ENCODE measurements around the gene METAP1.
"Not testable (repeated sequence)": the region's sequence is repeated elsewhere in the genome, so short reads cannot be mapped to it uniquely, and the experiment has no call there.

The METAP1 gene

GRCh38 chr4:99090481-99091215 is 95.1 kb downstream of the METAP1 start:
- H3K27me3 ChIP-seq (ENCODE audit: insufficient read depth, poor library complexity, severe bottlenecking), result no peaks in the 10 kb centered on the region
- no peak for DNase-seq (ENCODE audit: low read depth in 1 of 2, low spot score in 1 of 2)

GRCh38 chr4:99091216-99091575 is 95.7 kb downstream of the METAP1 start:
- H3K27ac ChIP-seq (replicated peaks), result no peak overlapping the region
- DNase-seq (ENCODE audit: low read depth in 1 of 2, low spot score in 1 of 2), result no peak
- 0 out of 2 replicates have a peak, but pooled peaks have one; percentile 3 for TF ChIP-seq SPI1 (IDR thresholded peaks at IDR 0.05; ENCODE audit: borderline replicate concordance, low read depth)
- no peak for TF ChIP-seq CTCF (IDR thresholded peaks at IDR 0.05; ENCODE audit: insufficient read depth, low read length)
- no peaks in the 10 kb centered on the region for H3K27me3 ChIP-seq (ENCODE audit: insufficient read depth, poor library complexity, severe bottlenecking)
- H3K4me3 ChIP-seq (replicated peaks; ENCODE audit: insufficient read depth, low read length), result no peak overlapping the region

More at GRCh38 chr4:99090481-99091215, 95.1 kb downstream of the METAP1 start:
- no peak for TF ChIP-seq POLR2AphosphoS5 (IDR thresholded peaks at IDR 0.05; ENCODE audit: low read depth)
- no peak overlapping the region for H3K27ac ChIP-seq (replicated peaks)
- H3K4me3 ChIP-seq (replicated peaks; ENCODE audit: insufficient read depth, low read length), result no peak overlapping the region

GRCh38 chr4:99091841-99092240 is 96.3 kb downstream of the METAP1 start:
- H3K4me3 ChIP-seq (replicated peaks; ENCODE audit: insufficient read depth, low read length), result not testable (repeated sequence)

GRCh38 chr4:99099311-99099710 is 103.8 kb downstream of the METAP1 start:
- DNase-seq (ENCODE audit: low read depth in 1 of 2, low spot score in 1 of 2), result no peak
- Histone ChIP-seq H3K27me3 (ENCODE audit: insufficient read depth, poor library complexity, severe bottlenecking) (no peaks in the 10 kb centered on the region), H3K27ac (replicated peaks) (no peak overlapping the region), H3K4me3 (replicated peaks; ENCODE audit: insufficient read depth, low read length) (no peak overlapping the region)
- TF ChIP-seq GABPA (IDR thresholded peaks at IDR 0.05; ENCODE audit: low read depth) (no peak), POLR2AphosphoS5 (IDR thresholded peaks at IDR 0.05; ENCODE audit: low read depth) (no peak), CTCF (IDR thresholded peaks at IDR 0.05; ENCODE audit: insufficient read depth, low read length) (no peak), SPI1 (IDR thresholded peaks at IDR 0.05; ENCODE audit: borderline replicate concordance, low read depth) (no peak), REST (IDR thresholded peaks at IDR 0.05; ENCODE audit: insufficient replicate concordance, low read depth) (no peak)

More at GRCh38 chr4:99091841-99092240, 96.3 kb downstream of the METAP1 start:
- H3K27me3 ChIP-seq (ENCODE audit: insufficient read depth, poor library complexity, severe bottlenecking); DNase-seq (ENCODE audit: low read depth in 1 of 2, low spot score in 1 of 2); H3K27ac ChIP-seq (replicated peaks): not testable (repeated sequence)

GRCh38 chr4:99099814-99100213 is 104.3 kb downstream of the METAP1 start:
- DNase-seq (ENCODE audit: low read depth in 1 of 2, low spot score in 1 of 2); H3K27ac ChIP-seq (replicated peaks): not testable (repeated sequence)

GRCh38 chr4:99100876-99101275 is 105.4 kb downstream of the METAP1 start:
- H3K27ac ChIP-seq (replicated peaks), result no peak overlapping the region
- no peak overlapping the region for H3K4me3 ChIP-seq (replicated peaks; ENCODE audit: insufficient read depth, low read length)
- H3K27me3 ChIP-seq (ENCODE audit: insufficient read depth, poor library complexity, severe bottlenecking), result no peaks in the 10 kb centered on the region
- DNase-seq (ENCODE audit: low read depth in 1 of 2, low spot score in 1 of 2), result no peak
- TF ChIP-seq POLR2AphosphoS5 (IDR thresholded peaks at IDR 0.05; ENCODE audit: low read depth), result no peak
- no peak for TF ChIP-seq SPI1 (IDR thresholded peaks at IDR 0.05; ENCODE audit: borderline replicate concordance, low read depth)
- no peak for TF ChIP-seq REST (IDR thresholded peaks at IDR 0.05; ENCODE audit: insufficient replicate concordance, low read depth)
- TF ChIP-seq CTCF (IDR thresholded peaks at IDR 0.05; ENCODE audit: insufficient read depth, low read length), result no peak
- no peak for TF ChIP-seq GABPA (IDR thresholded peaks at IDR 0.05; ENCODE audit: low read depth)

More at GRCh38 chr4:99099814-99100213, 104.3 kb downstream of the METAP1 start:
- not testable (repeated sequence) for H3K27me3 ChIP-seq (ENCODE audit: insufficient read depth, poor library complexity, severe bottlenecking); H3K4me3 ChIP-seq (replicated peaks; ENCODE audit: insufficient read depth, low read length)
